OCI-LY7 (cell line): ENCODE data around the gene CARD19. TPM values are rescaled to one million over a fixed set of nuclear protein-coding genes. Genes with fewer than 3 reads are reported as not detected.

Source experiments
- BruUV-seq: library from RNA; stranded (reverse); fragments of 400-500 nt; replicated peaks from 2 replicates; lab custom pipeline; 2021; lab: Mats Ljungman, UMichigan
- CTCF ChIA-PET: fragments of 300-600 bp; sonication (Branson Sonifier 250); formaldehyde crosslinking; loops from one replicate; lab custom pipeline; 2022; ENCODE audit warnings: antibody characterized with exemption; ENCODE audit not compliant: unreplicated experiment; lab: Charles Lee
- POLR2A ChIA-PET: fragments of 300-600 bp; sonication (Branson Sonifier 250); formaldehyde crosslinking; loops from one replicate; lab custom pipeline; 2022; ENCODE audit warnings: antibody characterized with exemption; lab: Charles Lee
- DNase-seq: peaks from one replicate; pipeline ENCODE4 v3.0.0-alpha.2; 2015; ENCODE audit warnings: low spot score
- H2AFZ ChIP-seq: fragments of 200-600 bp; sonication (generic), shearing (Covaris generic); 2 replicates; pipeline ENCODE4 v1.6.1; 2014; ENCODE audit warnings: mild to moderate bottlenecking, antibody characterized with exemption, low read length, moderate library complexity
- H3K27ac ChIP-seq: fragments of 200-600 bp; sonication (generic); 2 replicates; pipeline ENCODE4 v1.5.1; 2014; ENCODE audit warnings: mixed run types, low read depth, mild to moderate bottlenecking, moderate library complexity, low read length, inconsistent platforms; ENCODE audit not compliant: poor library complexity, severe bottlenecking
- H3K36me3 ChIP-seq: fragments of 200-600 bp; sonication (generic); 2 replicates; pipeline ENCODE4 v1.6.1; 2014; ENCODE audit warnings: mild to moderate bottlenecking, antibody characterized with exemption, low read length, moderate library complexity, mixed read lengths; ENCODE audit not compliant: insufficient read depth
- H3K4me1 ChIP-seq: fragments of 200-600 bp; sonication (generic); 2 replicates; pipeline ENCODE4 v1.5.1; 2014; ENCODE audit warnings: mild to moderate bottlenecking, low read length; ENCODE audit not compliant: insufficient read depth, poor library complexity, severe bottlenecking
- H3K4me2 ChIP-seq: fragments of 200-600 bp; sonication (generic); 2 replicates; pipeline ENCODE4 v1.6.1; 2014; ENCODE audit warnings: mild to moderate bottlenecking, low read length
- H3K4me3 ChIP-seq: fragments of 200-600 bp; sonication (generic); 2 replicates; pipeline ENCODE4 v1.5.1; 2014; ENCODE audit warnings: mild to moderate bottlenecking, low read depth, low read length; ENCODE audit not compliant: poor library complexity, severe bottlenecking
- H3K79me2 ChIP-seq: fragments of 200-600 bp; sonication (generic); 2 replicates; pipeline ENCODE4 v1.6.1; 2016; ENCODE audit warnings: low read depth, mild to moderate bottlenecking, low read length, moderate library complexity, mixed read lengths; ENCODE audit not compliant: insufficient read depth
- H3K9me2 ChIP-seq: fragments of 200-600 bp; sonication (generic); 2 replicates; pipeline ENCODE4 v1.6.1; 2016; ENCODE audit warnings: mild to moderate bottlenecking, low read length, mixed read lengths; ENCODE audit not compliant: insufficient read depth
- H3K9me3 ChIP-seq: fragments of 200-600 bp; sonication (generic); 2 replicates; pipeline ENCODE4 v1.6.1; 2014; ENCODE audit warnings: mild to moderate bottlenecking, mixed run types, low read length, mixed read lengths
- H4K20me1 ChIP-seq: fragments of 200-600 bp; sonication (generic); 2 replicates; pipeline ENCODE4 v1.6.1; 2014; ENCODE audit warnings: mild to moderate bottlenecking, antibody characterized with exemption, low read length, moderate library complexity, mixed read lengths; ENCODE audit not compliant: insufficient read depth
- CTCF ChIP-seq: fragments of 200-600 bp; sonication (generic); conservative IDR thresholded peaks from 2 replicates; pipeline ENCODE4 v1.5.1; 2014; ENCODE audit warnings: mild to moderate bottlenecking, antibody characterized with exemption, low read length, moderate library complexity, mixed read lengths
- EZH2phosphoT487 ChIP-seq: fragments of 200-600 bp; sonication (generic); IDR thresholded peaks from 2 replicates; pipeline ENCODE4 v1.6.1; 2018; ENCODE audit warnings: low read depth, borderline replicate concordance, mild to moderate bottlenecking, mixed run types, antibody characterized with exemption, low read length, moderate library complexity, mixed read lengths
- intact Hi-C: fragments of 100-400 bp; cut with micrococcal nuclease; formaldehyde crosslinking; loops from one replicate; pipeline ENCODE4 v1.10.0; 2022; ENCODE audit not compliant: unreplicated experiment
- total RNA-seq, 2 experiments: library from RNA; depleted of rRNA in 1 of 2; stranded (reverse); fragments of >200 nt in 1 of 2; shearing (Covaris generic) in 1 of 2; gene quantifications; 2 replicates each; pipeline ENCODE4 v1.2.3, GENCODE V29; 2014 to 2022

Gene CARD19
- total RNA-seq, 2 experiments from 2014 or later, result 15.8 to 26.8 TPM

- H3K79me2 ChIP-seq, result no peaks in the 10 kb centered on the region
- H3K36me3 ChIP-seq, result peaks cover 70% of the 10 kb centered on the region
- no peak overlapping the region for H3K4me3 ChIP-seq
- no peaks in the 10 kb centered on the region for H4K20me1 ChIP-seq
- no peak overlapping the region for H3K4me2 ChIP-seq
- H3K9me3 ChIP-seq, result no peaks in the 10 kb centered on the region
- no peak for TF ChIP-seq CTCF
- no peak for TF ChIP-seq EZH2phosphoT487
- ChIA-PET CTCF (no interaction called here), POLR2A (no interaction called here)
- no TSS peak for BruUV-seq
- peaks cover 6% of the 10 kb centered on the region for H3K4me1 ChIP-seq
- no peak overlapping the region for H3K27ac ChIP-seq
- intact Hi-C loops, result no loop called here
- no peaks in the 10 kb centered on the region for H3K9me2 ChIP-seq
- H2AFZ ChIP-seq, result no peak overlapping the region
- no peak for DNase-seq
These were observed 18.6 kb upstream of the CARD19 start for GRCh38 chr9:93077367-93077766.

- CTCF ChIA-PET, result no interaction called here
These were observed 18.2 kb upstream of the CARD19 start for GRCh38 chr9:93077811-93078210.

More at GRCh38 chr9:93077811-93078210, 18.2 kb upstream of the CARD19 start:
- H3K4me3 ChIP-seq, result no peak overlapping the region
- H3K4me2 ChIP-seq, result no peak overlapping the region
- no peak overlapping the region for H2AFZ ChIP-seq
- POLR2A ChIA-PET, result no interaction called here
- intact Hi-C loops, result no loop called here
- no peaks in the 10 kb centered on the region for H3K9me2 ChIP-seq
- H3K79me2 ChIP-seq, result no peaks in the 10 kb centered on the region
- no TSS peak for BruUV-seq
- H3K36me3 ChIP-seq, result peaks cover 70% of the 10 kb centered on the region
- no peak overlapping the region for H3K27ac ChIP-seq
- peaks cover 2% of the 10 kb centered on the region for H3K4me1 ChIP-seq
- H3K9me3 ChIP-seq, result no peaks in the 10 kb centered on the region
- no peaks in the 10 kb centered on the region for H4K20me1 ChIP-seq
- TF ChIP-seq CTCF (no peak), EZH2phosphoT487 (no peak)
- no peak for DNase-seq
